Measurements from ENCODE around the gene RARB. TPM values are rescaled to one million over a fixed set of nuclear protein-coding genes. Genes with fewer than 3 reads are reported as not detected.

Gene RARB
- total RNA-seq, 2 donors from 2014 or later, result 21.5 to 21.9 TPM

- no peaks in the 10 kb centered on the region for H3K4me1 ChIP-seq (ENCODE audit: control insufficient read depth, insufficient read depth, low read length)
- no peak overlapping the region for H3K27ac ChIP-seq (ENCODE audit: low read depth, low read length)
- H3K27me3 Mint-ChIP-seq (ENCODE audit: insufficient read depth), result no peaks in the 10 kb centered on the region
- no peak overlapping the region for H3K27ac Mint-ChIP-seq
- 89 to 92% methylated on average over 4 to 5 of the region's 5 CpGs for WGBS, 2 experiments (ENCODE audit: insufficient coverage in 1 of 2, insufficient read length in 1 of 2)
- peaks cover 16% of the 10 kb centered on the region for H3K36me3 Mint-ChIP-seq (ENCODE audit: low read depth)
- no peak overlapping the region for H3K9ac ChIP-seq (ENCODE audit: extremely low read depth, low read length, poor library complexity, severe bottlenecking)
- no peak for DNase-seq
- peaks cover 12% of the 10 kb centered on the region for H3K36me3 ChIP-seq (ENCODE audit: control insufficient read depth, insufficient read depth, low read length)
- H3K9me3 Mint-ChIP-seq, result no peaks in the 10 kb centered on the region
- no peaks in the 10 kb centered on the region for H3K27me3 ChIP-seq (ENCODE audit: control insufficient read depth, insufficient read depth, low read length, poor library complexity, severe bottlenecking)
- no peaks in the 10 kb centered on the region for H3K9me3 ChIP-seq (ENCODE audit: control insufficient read depth, low read length)
- no peak overlapping the region for H3K4me3 Mint-ChIP-seq
- peaks cover 23% of the 10 kb centered on the region for H3K4me1 Mint-ChIP-seq
- no peak for TF ChIP-seq CTCF (conservative IDR thresholded peaks at IDR 0.05)
- H3K4me3 ChIP-seq (ENCODE audit: low read length), result no peak overlapping the region
Measured at GRCh38 chr3:25540273-25540672, 112.2 kb downstream of the RARB start.

- no peaks in the 10 kb centered on the region for H3K27me3 ChIP-seq (ENCODE audit: control insufficient read depth, insufficient read depth, low read length, poor library complexity, severe bottlenecking)
- TF ChIP-seq CTCF (conservative IDR thresholded peaks at IDR 0.05), result no peak
- Mint-ChIP-seq H3K9me3 (no peaks in the 10 kb centered on the region), H3K27ac (no peak overlapping the region), H3K27me3 (ENCODE audit: insufficient read depth) (no peaks in the 10 kb centered on the region), H3K4me1 (peaks cover 17% of the 10 kb centered on the region), H3K4me3 (no peak overlapping the region), H3K36me3 (ENCODE audit: low read depth) (peaks cover 2% of the 10 kb centered on the region)
- 88 to 93% methylated on average over 1 of the region's 1 CpG for WGBS, 2 experiments (ENCODE audit: insufficient coverage in 1 of 2, insufficient read length in 1 of 2)
- H3K27ac ChIP-seq (ENCODE audit: low read depth, low read length), result no peak overlapping the region
- DNase-seq, result no peak
- no peak overlapping the region for H3K9ac ChIP-seq (ENCODE audit: extremely low read depth, low read length, poor library complexity, severe bottlenecking)
- no peak overlapping the region for H3K4me3 ChIP-seq (ENCODE audit: low read length)
- H3K9me3 ChIP-seq (ENCODE audit: control insufficient read depth, low read length), result no peaks in the 10 kb centered on the region
- H3K36me3 ChIP-seq (ENCODE audit: control insufficient read depth, insufficient read depth, low read length), result peaks cover 9% of the 10 kb centered on the region
- no peaks in the 10 kb centered on the region for H3K4me1 ChIP-seq (ENCODE audit: control insufficient read depth, insufficient read depth, low read length)
Measured at GRCh38 chr3:25542492-25543039, 114.5 kb downstream of the RARB start.

- no peaks in the 10 kb centered on the region for H3K4me1 Mint-ChIP-seq
- peaks cover 5% of the 10 kb centered on the region for H3K9me3 Mint-ChIP-seq
- no peaks in the 10 kb centered on the region for H3K9me3 ChIP-seq (ENCODE audit: control insufficient read depth, low read length)
- no peak overlapping the region for H3K9ac ChIP-seq (ENCODE audit: extremely low read depth, low read length, poor library complexity, severe bottlenecking)
- TF ChIP-seq CTCF (conservative IDR thresholded peaks at IDR 0.05), result no peak
- no peak overlapping the region for H3K4me3 Mint-ChIP-seq
- H3K27me3 Mint-ChIP-seq (ENCODE audit: insufficient read depth), result no peaks in the 10 kb centered on the region
- no peak overlapping the region for H3K27ac Mint-ChIP-seq
- no peaks in the 10 kb centered on the region for H3K27me3 ChIP-seq (ENCODE audit: control insufficient read depth, insufficient read depth, low read length, poor library complexity, severe bottlenecking)
- H3K4me3 ChIP-seq (ENCODE audit: low read length), result no peak overlapping the region
- WGBS, 2 experiments (ENCODE audit: insufficient coverage in 1 of 2, insufficient read length in 1 of 2), result 95% methylated on average over 1 of the region's 1 CpG; no CpG with 5 or more reads in 1 of the 2 experiments
- peaks cover 9% of the 10 kb centered on the region for H3K36me3 ChIP-seq (ENCODE audit: control insufficient read depth, insufficient read depth, low read length)
- H3K36me3 Mint-ChIP-seq (ENCODE audit: low read depth), result peaks cover 8% of the 10 kb centered on the region
- DNase-seq, result no peak
- no peaks in the 10 kb centered on the region for H3K4me1 ChIP-seq (ENCODE audit: control insufficient read depth, insufficient read depth, low read length)
- H3K27ac ChIP-seq (ENCODE audit: low read depth, low read length), result no peak overlapping the region
Measured at GRCh38 chr3:25547103-25547502, 119.0 kb downstream of the RARB start.
